ENCODE results near the gene DNMT3B.

Gene DNMT3B

DNA sequence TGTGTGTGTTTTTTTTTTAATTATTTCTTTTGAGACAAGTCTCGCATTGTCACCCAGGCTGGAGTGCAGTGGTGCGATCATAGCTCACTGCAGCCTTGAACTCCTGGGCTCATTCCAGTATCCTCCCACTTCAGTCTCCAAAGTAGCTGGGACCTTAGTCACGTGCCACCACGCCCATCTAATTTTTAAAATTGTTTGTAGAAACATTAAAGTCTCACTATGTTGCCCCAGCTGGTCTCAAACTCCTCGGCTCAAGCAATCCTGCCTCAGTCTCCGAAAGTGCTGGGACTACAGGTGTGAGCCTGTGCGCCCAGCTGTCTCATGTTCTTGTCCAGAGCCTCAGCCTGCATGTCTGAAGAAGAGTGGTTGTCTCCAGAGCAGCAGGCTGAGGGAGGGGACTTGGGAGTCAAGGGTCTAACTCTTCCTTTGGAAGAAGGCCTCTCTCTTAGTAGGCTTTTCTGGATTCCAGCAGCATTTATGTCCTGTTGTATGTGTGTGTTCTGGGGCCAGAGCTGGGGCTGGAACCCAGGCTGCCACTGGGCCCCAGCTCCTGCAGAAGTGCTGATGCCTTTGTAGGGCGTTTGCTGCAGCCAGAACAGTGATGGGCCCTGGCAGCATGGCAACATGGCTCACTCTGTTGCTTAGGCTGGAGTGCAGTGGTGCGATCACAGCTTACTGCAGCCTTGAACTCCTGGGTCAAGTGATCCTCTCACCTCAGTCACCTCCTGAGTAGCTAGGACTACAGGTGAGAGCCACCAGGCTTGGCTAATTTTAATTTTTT lies 5.4 kb downstream of the DNMT3B start:
- peaks cover 27% of the 10 kb centered on the region for H3K27me3 ChIP-seq
- TF ChIP-seq, protein P1, sequence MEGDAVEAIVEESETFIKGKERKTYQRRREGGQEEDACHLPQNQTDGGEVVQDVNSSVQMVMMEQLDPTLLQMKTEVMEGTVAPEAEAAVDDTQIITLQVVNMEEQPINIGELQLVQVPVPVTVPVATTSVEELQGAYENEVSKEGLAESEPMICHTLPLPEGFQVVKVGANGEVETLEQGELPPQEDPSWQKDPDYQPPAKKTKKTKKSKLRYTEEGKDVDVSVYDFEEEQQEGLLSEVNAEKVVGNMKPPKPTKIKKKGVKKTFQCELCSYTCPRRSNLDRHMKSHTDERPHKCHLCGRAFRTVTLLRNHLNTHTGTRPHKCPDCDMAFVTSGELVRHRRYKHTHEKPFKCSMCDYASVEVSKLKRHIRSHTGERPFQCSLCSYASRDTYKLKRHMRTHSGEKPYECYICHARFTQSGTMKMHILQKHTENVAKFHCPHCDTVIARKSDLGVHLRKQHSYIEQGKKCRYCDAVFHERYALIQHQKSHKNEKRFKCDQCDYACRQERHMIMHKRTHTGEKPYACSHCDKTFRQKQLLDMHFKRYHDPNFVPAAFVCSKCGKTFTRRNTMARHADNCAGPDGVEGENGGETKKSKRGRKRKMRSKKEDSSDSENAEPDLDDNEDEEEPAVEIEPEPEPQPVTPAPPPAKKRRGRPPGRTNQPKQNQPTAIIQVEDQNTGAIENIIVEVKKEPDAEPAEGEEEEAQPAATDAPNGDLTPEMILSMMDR (IDR thresholded peaks at IDR 0.05): no peak
- H3K4me3 ChIP-seq (ENCODE audit: low read depth in 1 of 2, low read length in 1 of 2): no peak overlapping the region
- no peaks in the 10 kb centered on the region for H3K9me3 ChIP-seq
- peaks cover 12 to 16% of the 10 kb centered on the region in 2 experiments for H3K4me1 ChIP-seq (ENCODE audit: control insufficient read depth in 1 of 2, insufficient read depth in 1 of 2, low read depth in 1 of 2, low read length in 1 of 2)
- H3K27ac ChIP-seq: no peak overlapping the region
- H3K36me3 ChIP-seq: no peaks in the 10 kb centered on the region

DNA sequence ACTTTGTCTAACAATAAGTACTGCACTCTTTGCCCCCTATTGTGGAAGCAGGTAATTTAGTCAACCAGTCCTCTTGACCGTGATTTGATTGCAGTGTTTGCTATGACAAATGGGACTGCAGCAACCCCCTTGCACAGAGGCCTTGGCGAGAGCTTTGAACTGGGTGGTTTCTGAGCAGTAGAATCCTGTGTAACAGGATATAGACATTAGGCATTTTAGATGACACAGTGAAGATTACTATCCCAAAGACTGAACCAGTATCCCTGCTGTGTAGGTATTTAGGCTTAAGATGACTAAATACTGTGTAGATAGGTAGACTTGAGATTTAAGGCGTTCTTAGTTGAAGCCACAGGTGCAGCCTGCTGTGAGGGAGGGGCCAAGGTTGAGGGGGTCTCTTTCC lies 9.9 kb downstream of the DNMT3B start:
- no peaks in the 10 kb centered on the region for H3K36me3 ChIP-seq
- no peaks in the 10 kb centered on the region for H3K9me3 ChIP-seq
- H3K27me3 ChIP-seq: no peaks in the 10 kb centered on the region
- no peak overlapping the region for H3K27ac ChIP-seq
- no peaks in the 10 kb centered on the region for H3K4me1 ChIP-seq (ENCODE audit: control insufficient read depth in 1 of 2, insufficient read depth in 1 of 2, low read depth in 1 of 2, low read length in 1 of 2)
- TF ChIP-seq, protein P1 (IDR thresholded peaks at IDR 0.05): no peak
- no peak overlapping the region for H3K4me3 ChIP-seq (ENCODE audit: low read depth in 1 of 2, low read length in 1 of 2)

DNA sequence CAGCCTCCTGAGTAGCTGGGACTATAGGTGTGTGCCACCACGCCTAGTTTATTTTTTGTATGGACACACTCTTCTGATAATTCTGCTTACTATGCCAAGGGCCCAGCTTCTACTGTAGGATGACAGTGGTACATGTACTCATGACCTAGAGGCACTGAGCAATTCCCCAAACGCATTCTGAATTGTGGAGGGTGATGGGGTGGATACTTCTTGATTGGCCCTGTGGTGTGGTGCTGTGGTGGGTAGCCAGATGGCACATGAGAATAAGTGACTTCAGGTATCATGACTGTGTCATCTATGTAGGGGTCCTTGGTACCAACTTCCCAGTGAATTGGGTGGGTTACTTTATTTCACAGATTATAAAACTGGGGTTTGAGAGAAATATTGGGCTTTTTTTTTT lies 11.0 kb downstream of the DNMT3B start:
- Histone ChIP-seq H3K36me3 (no peaks in the 10 kb centered on the region), H3K9me3 (no peaks in the 10 kb centered on the region), H3K4me1 (ENCODE audit: control insufficient read depth in 1 of 2, insufficient read depth in 1 of 2, low read depth in 1 of 2, low read length in 1 of 2) (no peaks in the 10 kb centered on the region), H3K27ac (no peak overlapping the region), H3K27me3 (no peaks in the 10 kb centered on the region), H3K4me3 (ENCODE audit: low read depth in 1 of 2, low read length in 1 of 2) (no peak overlapping the region)
- TF ChIP-seq, protein P1 (IDR thresholded peaks at IDR 0.05): no peak

DNA sequence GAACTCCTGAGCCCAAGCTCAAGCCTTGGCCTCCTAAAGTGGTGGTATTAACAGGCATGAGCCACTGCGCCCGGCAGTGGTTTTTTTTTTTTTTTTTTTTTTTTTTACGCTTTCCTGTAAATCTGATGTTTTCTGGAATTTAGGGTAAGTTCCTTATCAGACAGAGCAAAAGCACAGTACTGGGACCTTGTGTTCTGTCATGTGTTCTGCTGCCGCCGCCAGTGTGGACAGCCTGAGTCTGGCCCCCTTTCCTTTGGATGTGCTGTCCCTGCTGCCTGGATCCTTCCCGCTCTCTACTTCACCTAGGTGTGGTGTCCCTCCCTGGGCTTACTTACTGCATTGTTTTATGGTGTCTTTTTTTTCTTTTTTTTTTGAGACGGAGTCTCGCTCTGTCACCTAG lies 11.7 kb downstream of the DNMT3B start:
- TF ChIP-seq, protein P1 (IDR thresholded peaks at IDR 0.05): no peak
- Histone ChIP-seq H3K36me3 (no peaks in the 10 kb centered on the region), H3K27me3 (no peaks in the 10 kb centered on the region), H3K4me1 (ENCODE audit: control insufficient read depth in 1 of 2, insufficient read depth in 1 of 2, low read depth in 1 of 2, low read length in 1 of 2) (no peaks in the 10 kb centered on the region), H3K27ac (no peak overlapping the region), H3K4me3 (ENCODE audit: low read depth in 1 of 2, low read length in 1 of 2) (no peak overlapping the region), H3K9me3 (no peaks in the 10 kb centered on the region)

DNA sequence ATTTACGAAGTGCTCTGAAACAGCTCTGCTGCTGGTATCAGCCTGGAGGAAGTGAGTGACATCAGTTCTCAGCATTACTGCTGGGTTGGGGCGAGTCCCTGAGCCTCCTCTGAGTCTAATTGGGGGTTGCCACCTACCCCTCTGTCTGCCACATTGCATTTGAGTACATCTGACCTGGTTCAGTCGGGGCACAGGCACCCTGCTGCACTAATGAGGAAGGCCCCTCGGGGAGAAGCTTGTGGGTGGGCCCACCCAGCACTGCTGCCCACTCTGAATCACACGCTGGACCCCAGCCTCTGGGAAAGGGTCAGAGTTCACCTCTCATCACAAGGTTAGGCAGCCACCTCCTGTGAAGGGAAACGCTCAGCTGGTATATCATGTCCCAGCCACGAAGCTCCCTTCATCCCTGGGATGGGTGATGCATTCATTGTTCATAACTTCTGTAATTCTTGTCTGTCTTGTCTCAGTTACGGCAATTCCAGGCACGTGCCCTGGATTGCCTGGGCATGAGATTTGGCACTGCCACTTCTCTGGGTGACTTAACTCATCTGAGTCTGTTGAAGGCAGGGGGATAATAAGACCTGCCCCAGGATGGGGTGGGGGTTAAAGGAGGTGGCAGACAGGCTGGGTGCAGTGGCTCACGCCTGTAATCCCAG lies 13.3 kb downstream of the DNMT3B start:
- no peaks in the 10 kb centered on the region for H3K9me3 ChIP-seq
- H3K36me3 ChIP-seq: no peaks in the 10 kb centered on the region
- no peak overlapping the region for H3K4me3 ChIP-seq (ENCODE audit: low read depth in 1 of 2, low read length in 1 of 2)
- TF ChIP-seq, protein P1 (IDR thresholded peaks at IDR 0.05): no peak
- no peaks in the 10 kb centered on the region for H3K27me3 ChIP-seq
- no peaks in the 10 kb centered on the region for H3K4me1 ChIP-seq (ENCODE audit: control insufficient read depth in 1 of 2, insufficient read depth in 1 of 2, low read depth in 1 of 2, low read length in 1 of 2)
- no peak overlapping the region for H3K27ac ChIP-seq

Measured in neutrophil (primary cell).